ENCODE results near the gene SLC34A1.

Gene SLC34A1

GRCh38 chr5:177431317-177432142 is 47.3 kb downstream of the SLC34A1 start:
- Histone ChIP-seq H3K36me3 (ENCODE audit: low read depth) (peaks cover 58% of the 10 kb centered on the region), H3K27me3 (ENCODE audit: insufficient read depth, poor library complexity, severe bottlenecking) (no peaks in the 10 kb centered on the region), H3K4me3 (ENCODE audit: severe bottlenecking) (no peak overlapping the region), H3K27ac (ENCODE audit: poor library complexity, severe bottlenecking) (no peak overlapping the region), H3K9me3 (ENCODE audit: severe bottlenecking) (no peaks in the 10 kb centered on the region), H3K4me1 (ENCODE audit: insufficient read depth, poor library complexity, severe bottlenecking) (no peaks in the 10 kb centered on the region)
- no peak for DNase-seq (ENCODE audit: low spot score)
- TF ChIP-seq CTCF (IDR thresholded peaks at IDR 0.05; ENCODE audit: poor library complexity, severe bottlenecking) = no peak
- no peak for ATAC-seq (ENCODE audit: low read depth)

GRCh38 chr5:177432143-177432838 is 48.1 kb downstream of the SLC34A1 start:
- Histone ChIP-seq H3K27me3 (ENCODE audit: insufficient read depth, poor library complexity, severe bottlenecking) (no peaks in the 10 kb centered on the region), H3K9me3 (ENCODE audit: severe bottlenecking) (no peaks in the 10 kb centered on the region), H3K4me1 (ENCODE audit: insufficient read depth, poor library complexity, severe bottlenecking) (no peaks in the 10 kb centered on the region), H3K36me3 (ENCODE audit: low read depth) (peaks cover 66% of the 10 kb centered on the region), H3K27ac (ENCODE audit: poor library complexity, severe bottlenecking) (no peak overlapping the region), H3K4me3 (ENCODE audit: severe bottlenecking) (no peak overlapping the region)
- DNase-seq (ENCODE audit: low spot score) (no peak), ATAC-seq (ENCODE audit: low read depth) (no peak)
- no peak for TF ChIP-seq CTCF (IDR thresholded peaks at IDR 0.05; ENCODE audit: poor library complexity, severe bottlenecking)

GRCh38 chr5:177432839-177433657 is 48.8 kb downstream of the SLC34A1 start:
- no peaks in the 10 kb centered on the region for H3K27me3 ChIP-seq (ENCODE audit: insufficient read depth, poor library complexity, severe bottlenecking)
- H3K36me3 ChIP-seq (ENCODE audit: low read depth) = peaks cover 73% of the 10 kb centered on the region
- DNase-seq (ENCODE audit: low spot score) (no peak), ATAC-seq (ENCODE audit: low read depth) (no peak)
- H3K4me1 ChIP-seq (ENCODE audit: insufficient read depth, poor library complexity, severe bottlenecking) = no peaks in the 10 kb centered on the region
- H3K27ac ChIP-seq (ENCODE audit: poor library complexity, severe bottlenecking) = no peak overlapping the region
- H3K9me3 ChIP-seq (ENCODE audit: severe bottlenecking) = no peaks in the 10 kb centered on the region
- TF ChIP-seq CTCF (IDR thresholded peaks at IDR 0.05; ENCODE audit: poor library complexity, severe bottlenecking) = no peak
- no peak overlapping the region for H3K4me3 ChIP-seq (ENCODE audit: severe bottlenecking)

- Histone ChIP-seq H3K27me3 (ENCODE audit: insufficient read depth, poor library complexity, severe bottlenecking) (no peaks in the 10 kb centered on the region), H3K9me3 (ENCODE audit: severe bottlenecking) (no peaks in the 10 kb centered on the region), H3K36me3 (ENCODE audit: low read depth) (peaks cover 76% of the 10 kb centered on the region), H3K27ac (ENCODE audit: poor library complexity, severe bottlenecking) (no peak overlapping the region), H3K4me3 (ENCODE audit: severe bottlenecking) (no peak overlapping the region), H3K4me1 (ENCODE audit: insufficient read depth, poor library complexity, severe bottlenecking) (no peaks in the 10 kb centered on the region)
- no peak for TF ChIP-seq CTCF (IDR thresholded peaks at IDR 0.05; ENCODE audit: poor library complexity, severe bottlenecking)
- DNase-seq (ENCODE audit: low spot score) (peak; percentile 75), ATAC-seq (ENCODE audit: low read depth) (no peak)
These were observed 49.5 kb downstream of the SLC34A1 start for GRCh38 chr5:177433658-177434217.
